Activated CD4-positive, alpha-beta T cell treated with anti-CD3 and anti-CD28 coated beads for 36 hours (primary cell): ENCODE data around the gene RSAD1. TPM values are rescaled to one million over a fixed set of nuclear protein-coding genes. Genes with fewer than 3 reads are reported as not detected.

Experiments
- ATAC-seq: fragments of 200-7000 bp; cut with Tn5 transposase; one replicate; pipeline ENCODE4 v1.10.0; 2021; ENCODE audit warnings: mild to moderate bottlenecking, moderate library complexity
- CTCF ChIA-PET: fragments of 350-600 bp; sonication (Branson Sonifier 250); formaldehyde crosslinking; loops from one replicate; lab custom pipeline; 2021; ENCODE audit warnings: antibody characterized with exemption; lab: Charles Lee
- POLR2A ChIA-PET: fragments of 350-600 bp; sonication (Branson Sonifier 250); formaldehyde crosslinking; loops from one replicate; lab custom pipeline; 2021; ENCODE audit warnings: antibody characterized with exemption, inconsistent platforms; lab: Charles Lee
- DNase-seq: peaks from one replicate; pipeline ENCODE4 v3.0.0-alpha.2; 2020
- H3K27ac Mint-ChIP-seq: one replicate; pipeline ENCODE4 v1.8.0; 2021; ENCODE audit warnings: mixed read lengths
- H3K27me3 Mint-ChIP-seq: one replicate; pipeline ENCODE4 v1.8.0; 2021; ENCODE audit warnings: mixed read lengths
- H3K36me3 Mint-ChIP-seq: one replicate; pipeline ENCODE4 v1.8.0; 2021; ENCODE audit warnings: low read depth, mixed read lengths
- H3K4me1 Mint-ChIP-seq: one replicate; pipeline ENCODE4 v1.8.0; 2021; ENCODE audit warnings: mixed read lengths
- H3K4me3 Mint-ChIP-seq: one replicate; pipeline ENCODE4 v1.8.0; 2021; ENCODE audit warnings: mild to moderate bottlenecking, moderate library complexity, mixed read lengths
- H3K9me3 Mint-ChIP-seq: one replicate; pipeline ENCODE4 v1.8.0; 2021; ENCODE audit warnings: low read depth, mixed read lengths
- intact Hi-C, 2 experiments: fragments of 100-400 bp; cut with DNase I in 1 of 2; cut with micrococcal nuclease in 1 of 2; formaldehyde crosslinking; loops; one replicate each; pipeline versions ENCODE4 v1.14.2 to v1.15.1; 2022 to 2024; cut with DNase I, micrococcal nuclease
- total RNA-seq, 2 experiments: library from RNA; stranded (reverse); gene quantifications; one replicate each; pipeline ENCODE4 v1.2.3, GENCODE V29; 2021

RSAD1 gene
- total RNA-seq, 2 experiments from 2014 or later = 21.5 to 29.0 TPM

- POLR2A ChIA-PET = no interaction called here
Observed at GRCh38 chr17:50520483-50520882, 41.8 kb downstream of the RSAD1 start.

GRCh38 chr17:50521514-50521913 lies 42.9 kb downstream of the RSAD1 start:
- H3K27me3 Mint-ChIP-seq = no peaks in the 10 kb centered on the region
- H3K9me3 Mint-ChIP-seq = no peaks in the 10 kb centered on the region
- POLR2A ChIA-PET = no interaction called here
- intact Hi-C loops = no loop called here
- peaks cover 5% of the 10 kb centered on the region for H3K4me1 Mint-ChIP-seq
- ATAC-seq = no peak
- CTCF ChIA-PET = interaction anchor here (0.6 to 2.1 kb wide), 6 partner anchors 10 to 286 kb away, joined by 3 to 7 read pairs (median 5); partner anchors contain the start of gene RSAD1
- no peak overlapping the region for H3K27ac Mint-ChIP-seq
- H3K4me3 Mint-ChIP-seq = no peak overlapping the region
- no peaks in the 10 kb centered on the region for H3K36me3 Mint-ChIP-seq
- DNase-seq = no peak

More at GRCh38 chr17:50520483-50520882, 41.8 kb downstream of the RSAD1 start:
- DNase-seq (no peak), ATAC-seq (no peak)
- H3K36me3 Mint-ChIP-seq = no peaks in the 10 kb centered on the region
- H3K9me3 Mint-ChIP-seq = no peaks in the 10 kb centered on the region
- no peak overlapping the region for H3K27ac Mint-ChIP-seq
- no peaks in the 10 kb centered on the region for H3K27me3 Mint-ChIP-seq
- intact Hi-C loops = no loop called here
- CTCF ChIA-PET = interaction anchor here (0.6 to 2.1 kb wide), 8 partner anchors 11 to 1705 kb away, joined by 3 to 7 read pairs (median 4); partner anchors contain the start of gene RSAD1
- no peak overlapping the region for H3K4me3 Mint-ChIP-seq
- H3K4me1 Mint-ChIP-seq = peaks cover 5% of the 10 kb centered on the region

- Mint-ChIP-seq H3K27me3 (no peaks in the 10 kb centered on the region), H3K27ac (no peak overlapping the region), H3K9me3 (no peaks in the 10 kb centered on the region), H3K4me1 (no peaks in the 10 kb centered on the region), H3K4me3 (no peak overlapping the region), H3K36me3 (no peaks in the 10 kb centered on the region)
- ATAC-seq (no peak), DNase-seq (no peak)
- ChIA-PET POLR2A (interaction anchor here (0.6 kb wide), 1 partner anchor 13 kb away, joined by 4 read pairs; no protein-coding TSS in a partner anchor), CTCF (no interaction called here)
- intact Hi-C loops = no loop called here
Observed at GRCh38 chr17:50522766-50523165, 44.1 kb downstream of the RSAD1 start.

GRCh38 chr17:50523208-50523607 lies 44.5 kb downstream of the RSAD1 start:
- no peak overlapping the region for H3K4me3 Mint-ChIP-seq
- intact Hi-C loops = no loop called here
- H3K9me3 Mint-ChIP-seq = no peaks in the 10 kb centered on the region
- H3K36me3 Mint-ChIP-seq = no peaks in the 10 kb centered on the region
- no peak for DNase-seq
- ChIA-PET POLR2A (interaction anchor here (0.6 kb wide), 1 partner anchor 14 kb away, joined by 4 read pairs; no protein-coding TSS in a partner anchor), CTCF (no interaction called here)
- H3K4me1 Mint-ChIP-seq = no peaks in the 10 kb centered on the region
- peaks cover under 1% of the 10 kb centered on the region for H3K27me3 Mint-ChIP-seq
- no peak overlapping the region for H3K27ac Mint-ChIP-seq
- no peak for ATAC-seq

- Mint-ChIP-seq H3K9me3 (no peaks in the 10 kb centered on the region), H3K4me1 (no peaks in the 10 kb centered on the region), H3K4me3 (no peak overlapping the region), H3K27ac (no peak overlapping the region), H3K27me3 (peaks cover 12% of the 10 kb centered on the region), H3K36me3 (no peaks in the 10 kb centered on the region)
- ChIA-PET CTCF (interaction anchor here (1.1 kb wide), 1 partner anchor 9 kb away, joined by 4 read pairs; no protein-coding TSS in a partner anchor), POLR2A (no interaction called here)
- ATAC-seq (no peak), DNase-seq (no peak)
- intact Hi-C loops = no loop called here
Observed at GRCh38 chr17:50524838-50525237, 46.2 kb downstream of the RSAD1 start.

GRCh38 chr17:50527155-50527762 lies 48.6 kb downstream of the RSAD1 start:
- intact Hi-C loops = no loop called here
- Mint-ChIP-seq H3K4me1 (no peaks in the 10 kb centered on the region), H3K36me3 (no peaks in the 10 kb centered on the region), H3K27me3 (peaks cover 31% of the 10 kb centered on the region), H3K27ac (no peak overlapping the region), H3K9me3 (no peaks in the 10 kb centered on the region), H3K4me3 (no peak overlapping the region)
- ATAC-seq = no peak
- ChIA-PET CTCF (interaction anchor here (1.1 kb wide), 1 partner anchor 16 kb away, joined by 3 read pairs; no protein-coding TSS in a partner anchor), POLR2A (no interaction called here)
- DNase-seq = no peak

GRCh38 chr17:50527949-50528474 lies 49.4 kb downstream of the RSAD1 start:
- no peak for ATAC-seq
- CTCF ChIA-PET = interaction anchor here (0.6 kb wide), 1 partner anchor 844 kb away, joined by 3 read pairs; no protein-coding TSS in a partner anchor
- no peak overlapping the region for H3K4me3 Mint-ChIP-seq

GRCh38 chr17:50529849-50530248 lies 51.2 kb downstream of the RSAD1 start:
- no peak for ATAC-seq
- Mint-ChIP-seq H3K4me1 (peaks cover 14% of the 10 kb centered on the region), H3K27me3 (peaks cover 50% of the 10 kb centered on the region), H3K27ac (no peak overlapping the region), H3K36me3 (no peaks in the 10 kb centered on the region), H3K9me3 (no peaks in the 10 kb centered on the region), H3K4me3 (no peak overlapping the region)
- intact Hi-C loops = no loop called here
- DNase-seq = no peak
- CTCF ChIA-PET = no interaction called here
- POLR2A ChIA-PET = no interaction called here

More at GRCh38 chr17:50527949-50528474, 49.4 kb downstream of the RSAD1 start:
- Mint-ChIP-seq H3K27me3 (peaks cover 35% of the 10 kb centered on the region), H3K4me1 (peaks cover under 1% of the 10 kb centered on the region), H3K9me3 (no peaks in the 10 kb centered on the region), H3K27ac (no peak overlapping the region), H3K36me3 (no peaks in the 10 kb centered on the region)
- DNase-seq = no peak
- POLR2A ChIA-PET = interaction anchor here (0.5 kb wide), 1 partner anchor 137 kb away, joined by 3 read pairs; no protein-coding TSS in a partner anchor
- intact Hi-C loops = no loop called here

GRCh38 chr17:50531428-50532025 lies 52.9 kb downstream of the RSAD1 start:
- Mint-ChIP-seq H3K4me1 (peaks cover 14% of the 10 kb centered on the region), H3K27ac (no peak overlapping the region), H3K36me3 (no peaks in the 10 kb centered on the region), H3K4me3 (no peak overlapping the region), H3K27me3 (peaks cover 50% of the 10 kb centered on the region), H3K9me3 (no peaks in the 10 kb centered on the region)
- ChIA-PET POLR2A (no interaction called here), CTCF (interaction anchor here (0.6 to 1.7 kb wide), 3 partner anchors 10 to 39 kb away, joined by 3 to 7 read pairs (median 3); no protein-coding TSS in a partner anchor)
- ATAC-seq = no peak
- DNase-seq = no peak
- intact Hi-C loops = no loop called here

GRCh38 chr17:50532452-50533024 lies 53.9 kb downstream of the RSAD1 start, which contains the start of gene EPN3:
Gene EPN3 (plus strand): TSS chr17:50532735. CDS start chr17:50536557, 3,822 bp downstream.
- POLR2A ChIA-PET = no interaction called here
- ATAC-seq = no peak
- no peak within 1 kb of the TSS for H3K27ac Mint-ChIP-seq

GRCh38 chr17:50533185-50533584 lies 54.5 kb downstream of the RSAD1 start:
- no peak overlapping the region for H3K27ac Mint-ChIP-seq
- intact Hi-C loops = no loop called here
- no peak for DNase-seq
- no peak for ATAC-seq
- ChIA-PET CTCF (interaction anchor here (0.7 to 1.1 kb wide), 2 partner anchors 9 to 61 kb away, joined by 3 read pairs; no protein-coding TSS in a partner anchor), POLR2A (no interaction called here)
- peaks cover 14% of the 10 kb centered on the region for H3K4me1 Mint-ChIP-seq
- no peaks in the 10 kb centered on the region for H3K9me3 Mint-ChIP-seq
- no peaks in the 10 kb centered on the region for H3K36me3 Mint-ChIP-seq
- H3K27me3 Mint-ChIP-seq = peaks cover 50% of the 10 kb centered on the region
- H3K4me3 Mint-ChIP-seq = no peak overlapping the region

More at GRCh38 chr17:50532452-50533024, 53.9 kb downstream of the RSAD1 start, which contains the start of gene EPN3:
- Mint-ChIP-seq H3K27me3 (peaks cover 50% of the 10 kb centered on the region), H3K9me3 (no peaks in the 10 kb centered on the region), H3K4me3 (no peak within 1 kb of the TSS), H3K4me1 (peaks cover 14% of the 10 kb centered on the region), H3K36me3 (no peaks in the 10 kb centered on the region)
- DNase-seq = no peak
- intact Hi-C loops = no loop called here
- CTCF ChIA-PET = interaction anchor here (1.7 kb wide), 1 partner anchor 11 kb away, joined by 7 read pairs; no protein-coding TSS in a partner anchor
